GM21367 (cell line): ENCODE data around the gene SLC1A1.
A peak's percentile ranks its signal among the peaks of the same experiment; 100 is the strongest.
"Not testable (repeated sequence)": the region's sequence is repeated elsewhere in the genome, so short reads cannot be mapped to it uniquely, and the experiment has no call there.

Source experiments
- ATAC-seq: cut with Tn5 transposase; IDR thresholded peaks from one replicate; pipeline ENCODE4 v1.9.1; 2021; ENCODE audit not compliant: unreplicated experiment

SLC1A1 gene

DNA sequence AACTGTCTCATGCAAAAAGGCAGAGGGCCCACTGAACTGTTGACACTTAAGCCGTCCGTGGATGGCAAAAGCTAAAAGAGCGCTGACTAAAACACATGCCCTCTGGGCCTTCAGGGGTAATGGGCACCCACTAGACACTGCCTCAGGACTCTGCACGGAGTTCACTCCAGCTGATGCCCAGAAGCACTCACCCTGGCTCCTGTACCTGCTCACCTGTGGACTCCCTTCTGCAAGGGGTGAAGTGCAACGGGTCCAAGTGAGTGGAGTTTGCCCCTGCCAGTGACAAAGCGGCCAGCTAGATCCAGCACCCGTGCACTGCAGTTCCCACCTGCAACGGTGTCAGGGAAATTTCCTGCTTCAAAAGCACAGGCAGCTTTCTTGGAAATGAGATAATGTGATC is 50.2 kb downstream of the SLC1A1 start:
- no peak for ATAC-seq

- no peak for ATAC-seq
These were observed 51.0 kb downstream of the SLC1A1 start for GRCh38 chr9:4541281-4541680.

DNA sequence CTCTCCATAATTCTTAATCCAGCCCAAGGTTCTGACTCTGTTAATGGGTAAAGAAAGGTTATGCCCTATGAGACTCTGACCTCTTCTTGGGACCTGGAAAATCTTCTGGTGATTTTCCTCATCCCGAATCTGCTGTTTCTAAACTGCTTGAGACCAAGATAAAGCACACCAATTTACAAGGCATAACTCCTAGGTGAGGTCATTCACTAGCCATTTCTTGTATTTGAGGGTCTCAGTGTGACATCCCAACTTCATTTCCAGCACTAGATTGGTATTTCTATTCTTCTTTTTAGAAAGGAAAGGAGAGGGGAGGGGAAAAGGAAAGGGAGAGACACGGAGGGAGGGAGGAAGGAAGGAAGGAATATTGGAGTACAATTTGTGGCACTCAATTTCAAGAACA is 51.6 kb downstream of the SLC1A1 start:
- ATAC-seq = no peak

DNA sequence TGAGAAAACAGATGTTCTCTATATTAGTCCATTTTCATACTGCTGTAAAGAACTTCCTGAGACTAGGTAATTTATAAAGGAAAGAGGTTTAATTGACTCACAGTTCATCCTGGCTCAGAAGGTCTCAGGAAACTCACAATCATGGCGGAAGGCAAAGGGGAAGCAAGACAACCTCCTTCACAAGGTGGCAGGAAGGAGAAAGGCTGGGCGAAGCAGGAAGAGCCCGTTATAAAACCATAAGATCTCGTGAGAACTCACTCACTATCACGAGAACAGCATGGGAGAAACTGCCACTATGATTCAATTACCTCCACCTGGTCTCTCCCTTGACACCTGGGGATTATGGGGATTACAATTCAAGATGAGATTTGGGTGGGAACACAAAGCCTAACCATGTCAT is 54.4 kb downstream of the SLC1A1 start:
- ATAC-seq = not testable (repeated sequence)

- no peak for ATAC-seq
These were observed 56.7 kb downstream of the SLC1A1 start for GRCh38 chr9:4547016-4547415.

DNA sequence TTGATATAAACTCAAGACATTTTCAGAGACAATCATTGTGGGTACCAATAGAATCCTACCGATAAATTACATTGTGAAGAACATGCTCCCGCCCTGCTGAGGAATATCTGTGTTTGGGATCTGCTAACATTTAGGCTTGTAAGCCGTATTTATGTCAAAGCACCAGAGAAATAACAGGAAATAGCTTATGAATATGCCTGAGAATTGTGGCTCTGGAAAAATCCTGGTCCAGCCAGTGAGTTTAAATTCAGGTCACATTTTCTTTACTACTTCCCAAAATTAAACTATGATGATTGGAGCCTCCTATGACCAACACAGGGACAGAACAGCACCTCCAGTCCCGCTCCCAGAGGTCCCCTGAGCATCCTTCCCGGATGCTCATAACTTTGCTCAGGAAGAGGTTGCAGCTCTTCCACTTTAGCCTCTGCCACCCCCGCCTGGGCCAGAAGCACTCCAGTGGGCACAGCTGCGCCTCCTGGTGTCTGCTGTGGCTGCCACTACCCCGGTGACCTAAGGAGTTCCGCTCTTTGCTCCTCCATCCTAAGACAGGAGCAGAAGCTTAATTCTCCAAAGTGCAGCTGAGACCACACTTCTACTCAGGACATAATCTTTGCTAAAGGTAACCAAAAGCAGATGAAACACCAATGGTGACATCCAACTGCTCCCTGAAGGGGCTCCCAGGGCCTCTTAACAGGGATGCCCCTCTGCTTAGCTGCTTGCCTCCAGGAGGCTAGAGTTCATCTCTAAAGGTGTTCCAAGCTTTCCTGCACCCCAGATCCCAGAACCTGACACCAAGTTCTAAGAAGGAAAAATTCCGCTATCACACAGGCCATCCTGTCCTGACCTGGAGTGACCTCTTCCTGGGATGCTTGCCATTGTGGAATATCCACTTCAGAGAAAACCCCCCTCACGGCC is 58.8 kb downstream of the SLC1A1 start:
- ATAC-seq = no peak

DNA sequence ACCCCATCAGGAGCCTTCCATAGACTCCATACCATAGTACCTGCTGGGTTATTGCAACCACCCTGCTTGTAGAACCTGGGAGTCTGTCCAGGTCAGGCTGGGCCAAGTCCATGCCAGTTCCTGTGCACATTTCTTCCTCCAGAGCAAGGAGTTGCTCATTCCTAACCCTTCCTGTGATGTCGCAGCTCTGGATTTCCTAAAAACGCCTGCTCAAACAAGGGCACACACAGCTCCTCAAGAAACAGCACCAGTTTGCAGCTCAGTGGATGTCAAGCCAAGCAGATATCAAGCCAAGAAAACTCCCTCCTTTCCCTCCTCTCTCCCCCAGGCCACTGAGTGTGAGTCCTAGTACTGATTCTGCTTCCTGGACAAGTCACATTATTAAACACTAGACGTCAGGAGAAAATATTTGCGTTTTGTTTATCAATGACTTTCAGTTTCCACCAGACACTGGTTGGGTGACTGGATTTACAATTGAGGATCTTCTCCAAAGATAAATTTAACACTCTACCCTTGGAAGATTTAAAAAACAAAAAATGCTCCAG is 59.6 kb downstream of the SLC1A1 start:
- ATAC-seq = no peak

GRCh38 chr9:4550777-4551484 is 60.7 kb downstream of the SLC1A1 start:
- no peak for ATAC-seq

- ATAC-seq = no peak
These were observed 63.7 kb downstream of the SLC1A1 start for GRCh38 chr9:4553951-4554381.

- no peak for ATAC-seq
These were observed 65.0 kb downstream of the SLC1A1 start for GRCh38 chr9:4555236-4555635.

DNA sequence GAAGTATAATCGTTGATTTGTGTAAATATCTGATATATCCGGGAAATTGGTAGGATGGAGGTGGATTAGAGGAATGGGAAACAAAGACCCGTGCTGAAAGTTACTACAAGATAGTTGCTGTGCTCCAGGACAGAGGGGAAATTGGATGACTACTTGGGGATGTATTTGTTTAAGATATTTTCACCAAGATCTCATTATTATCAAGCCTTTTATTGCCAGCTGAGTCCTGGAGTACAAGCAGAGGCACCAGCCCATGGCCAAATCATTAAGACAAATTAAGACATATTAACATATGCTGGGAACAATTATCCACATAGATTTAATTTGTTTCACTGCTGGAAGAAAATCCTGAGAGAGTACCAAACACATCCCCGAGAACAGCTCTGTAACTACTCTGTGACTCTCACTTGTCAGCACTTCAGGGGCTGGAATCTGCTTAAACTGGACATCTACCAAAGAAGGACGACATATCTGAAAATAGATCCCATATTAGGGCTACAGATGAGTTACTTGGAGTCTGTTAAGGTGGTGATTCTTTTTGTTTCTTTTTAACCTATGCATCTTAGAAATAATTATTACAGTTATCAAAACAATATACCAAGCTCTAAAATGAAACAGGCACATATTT is 68.2 kb downstream of the SLC1A1 start:
- ATAC-seq = no peak

- ATAC-seq = peak; percentile 80
These were observed 69.3 kb downstream of the SLC1A1 start for GRCh38 chr9:4559261-4560182.

DNA sequence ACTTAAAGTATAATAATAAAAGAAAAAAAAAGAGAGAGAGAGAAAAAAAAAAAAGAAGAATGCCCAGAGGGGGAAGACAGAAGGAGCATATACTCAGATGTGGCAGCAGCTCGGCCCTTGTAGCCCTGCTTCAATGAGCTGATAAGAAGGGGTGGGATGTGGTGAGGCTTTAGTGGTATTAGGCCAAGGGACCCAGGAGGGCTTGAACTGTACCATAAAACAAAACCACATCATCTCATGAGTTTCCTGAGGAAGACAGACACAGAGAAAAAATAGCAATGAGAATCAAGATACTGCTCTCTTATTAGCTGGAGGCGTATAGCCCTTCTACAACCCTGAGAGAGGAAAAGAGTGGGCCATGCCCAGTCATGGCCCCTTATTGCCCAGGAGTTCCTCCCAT is 72.8 kb downstream of the SLC1A1 start:
- no peak for ATAC-seq

DNA sequence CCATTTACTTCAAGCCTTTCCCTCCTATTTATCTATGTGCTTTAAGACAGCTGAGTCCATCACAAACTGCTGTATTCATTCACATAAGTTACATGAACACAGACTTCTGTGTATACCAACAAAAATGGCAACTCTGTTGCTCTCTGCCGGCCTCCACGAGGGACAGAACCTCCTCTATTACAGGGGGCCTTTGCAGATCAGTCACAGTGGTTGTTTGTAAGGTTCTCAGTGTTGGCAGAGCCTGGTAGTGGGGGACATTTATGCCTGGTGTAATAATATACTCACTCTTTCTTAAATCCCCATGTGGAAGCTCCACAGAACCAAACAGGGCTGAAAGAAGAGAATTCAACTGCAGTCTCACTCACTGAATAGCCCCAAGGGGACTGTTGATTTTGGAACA is 76.5 kb downstream of the SLC1A1 start:
- no peak for ATAC-seq

DNA sequence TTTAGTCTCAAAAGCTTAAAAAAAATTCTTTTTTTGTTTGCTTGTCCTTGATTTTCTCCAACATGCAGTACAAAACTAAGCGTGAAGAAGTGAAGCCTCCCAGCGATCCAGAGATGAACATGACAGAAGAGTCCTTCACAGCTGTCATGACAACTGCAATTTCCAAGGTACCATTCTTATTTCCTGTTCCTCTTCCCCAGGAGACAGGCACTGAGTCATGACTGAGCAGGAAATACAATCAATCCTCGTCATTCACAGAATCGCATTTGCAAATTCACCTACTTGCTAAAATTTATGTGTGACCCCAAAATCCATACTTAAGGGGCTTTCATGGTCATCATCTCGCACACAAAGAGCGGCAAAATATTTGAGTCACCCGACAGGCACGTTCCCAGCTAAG is 77.3 kb downstream of the SLC1A1 start:
- ATAC-seq = no peak

DNA sequence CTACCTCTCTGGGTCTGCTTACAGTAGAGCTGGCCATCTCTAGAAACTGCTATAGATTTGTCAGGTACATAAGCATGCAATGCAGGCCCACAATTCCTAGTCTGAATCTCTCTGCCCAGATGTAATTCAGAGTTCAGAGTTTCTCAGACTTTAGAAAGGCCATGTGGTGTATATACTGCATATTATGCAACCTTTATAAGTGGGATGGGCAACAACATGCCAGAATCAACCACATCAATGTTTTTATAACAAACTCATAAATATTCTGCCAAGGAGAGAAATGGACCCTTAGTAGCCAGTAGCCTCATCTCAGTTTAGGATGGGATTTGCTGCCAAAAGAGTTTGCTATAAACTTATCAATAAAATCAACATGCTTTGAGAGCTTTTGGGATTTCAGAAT is 78.8 kb downstream of the SLC1A1 start:
- no peak for ATAC-seq

DNA sequence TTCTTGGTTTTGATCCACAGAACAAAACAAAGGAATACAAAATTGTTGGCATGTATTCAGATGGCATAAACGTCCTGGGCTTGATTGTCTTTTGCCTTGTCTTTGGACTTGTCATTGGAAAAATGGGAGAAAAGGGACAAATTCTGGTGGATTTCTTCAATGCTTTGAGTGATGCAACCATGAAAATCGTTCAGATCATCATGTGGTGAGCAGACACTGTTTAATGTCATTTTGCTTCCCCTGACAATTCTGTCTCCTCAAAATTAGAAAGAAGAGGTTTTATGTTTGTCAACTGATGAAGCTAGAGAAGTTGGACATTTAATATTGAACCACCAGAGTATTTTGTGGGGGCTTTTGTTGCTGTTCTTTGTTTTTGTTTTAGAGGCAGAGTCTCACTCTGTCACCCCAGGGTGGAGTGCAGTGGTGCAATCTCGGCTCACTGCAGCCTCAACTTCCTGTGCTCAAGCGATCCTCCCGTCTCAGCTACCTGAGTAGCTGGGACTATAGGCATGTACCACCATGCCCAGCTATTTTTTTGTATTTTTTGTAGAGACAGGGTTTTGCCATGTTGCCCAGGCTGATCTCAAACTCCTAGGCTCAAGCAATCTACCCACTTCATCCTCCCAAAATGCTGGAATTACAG is 82.0 kb downstream of the SLC1A1 start:
- ATAC-seq = no peak

DNA sequence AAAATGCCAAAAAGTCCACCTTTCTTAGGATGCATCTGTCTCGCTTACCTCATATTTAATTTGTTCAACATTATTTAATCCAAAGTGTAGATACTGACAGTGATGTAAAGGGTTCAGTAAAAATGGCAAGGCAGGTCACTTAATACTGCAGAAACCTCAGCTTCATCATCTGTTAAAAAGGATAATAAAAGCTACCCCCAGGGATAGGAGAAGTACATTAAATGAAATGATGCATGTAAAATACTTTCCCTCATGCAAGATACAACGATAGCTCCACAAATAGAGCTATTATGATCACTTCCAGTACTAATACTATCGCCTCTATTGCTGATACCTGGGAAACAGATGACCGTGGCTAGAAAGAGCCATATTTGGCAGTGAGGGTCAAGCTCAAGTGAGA is 82.9 kb downstream of the SLC1A1 start:
- ATAC-seq = no peak

DNA sequence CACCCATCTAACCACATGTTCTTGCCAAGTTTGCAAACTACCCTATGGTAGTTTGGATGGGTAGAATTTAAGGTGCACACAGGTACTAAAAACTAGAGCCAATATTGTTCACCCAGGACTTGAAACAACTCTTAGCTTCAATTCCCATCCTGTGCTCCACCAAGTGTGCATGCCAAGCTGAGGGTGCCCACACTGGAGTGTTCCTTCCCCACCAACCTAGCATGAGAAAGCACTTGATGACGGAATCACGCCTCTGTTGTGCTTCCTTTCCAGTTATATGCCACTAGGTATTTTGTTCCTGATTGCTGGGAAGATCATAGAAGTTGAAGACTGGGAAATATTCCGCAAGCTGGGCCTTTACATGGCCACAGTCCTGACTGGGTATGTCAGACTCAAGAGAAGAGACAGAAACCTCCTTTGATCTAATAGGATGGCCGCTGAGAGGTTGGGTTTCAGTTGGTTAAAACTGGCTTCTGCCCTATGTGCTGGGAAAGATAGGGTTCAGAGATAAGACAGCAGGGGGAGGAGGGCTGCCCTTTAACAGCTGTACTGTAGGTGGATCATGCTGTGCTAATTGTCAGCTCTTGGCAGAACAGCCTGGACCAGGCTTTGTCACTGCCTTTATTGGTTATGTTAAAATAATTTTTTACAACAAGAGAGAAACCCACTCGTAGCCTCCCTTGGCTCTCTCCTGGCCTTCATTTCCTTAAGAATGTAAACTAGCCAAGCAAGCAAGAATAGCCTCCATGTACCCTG is 83.5 kb downstream of the SLC1A1 start:
- no peak for ATAC-seq
